ENCODE measurements around the gene ZKSCAN7.
"Not testable (repeated sequence)": the region's sequence is repeated elsewhere in the genome, so short reads cannot be mapped to it uniquely, and the experiment has no call there.

ZKSCAN7 gene

DNA sequence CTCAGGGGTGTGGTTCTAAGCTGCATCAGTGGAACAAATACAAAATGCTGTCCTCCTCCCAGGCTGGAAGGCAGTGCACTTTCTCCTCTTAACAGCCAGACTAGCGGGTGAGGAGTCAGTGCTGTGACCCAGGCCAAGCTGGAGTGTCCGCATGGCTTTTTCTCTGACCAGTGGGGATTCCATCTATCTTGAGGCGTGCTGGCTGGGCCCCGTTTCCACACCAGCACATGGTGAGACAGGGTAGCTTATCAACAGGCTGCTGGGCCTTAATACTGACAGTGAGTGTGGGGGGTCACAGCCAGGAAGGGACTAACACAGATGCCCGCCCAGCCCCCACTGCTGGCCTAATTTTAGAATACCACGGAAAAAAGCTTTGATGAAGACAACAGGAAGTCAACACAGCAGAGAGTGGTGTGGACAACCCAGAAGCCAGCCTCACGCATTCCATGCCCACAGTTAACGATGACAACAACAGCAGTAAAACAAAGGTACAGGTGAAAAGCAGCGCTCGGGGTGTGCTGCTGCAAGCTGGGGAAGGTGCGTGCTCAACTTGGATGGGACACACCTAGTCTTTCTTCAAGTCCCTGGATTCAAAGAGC lies 22.5 kb downstream of the ZKSCAN7 start:
- DNase-seq (ENCODE audit: low spot score): not testable (repeated sequence)

DNA sequence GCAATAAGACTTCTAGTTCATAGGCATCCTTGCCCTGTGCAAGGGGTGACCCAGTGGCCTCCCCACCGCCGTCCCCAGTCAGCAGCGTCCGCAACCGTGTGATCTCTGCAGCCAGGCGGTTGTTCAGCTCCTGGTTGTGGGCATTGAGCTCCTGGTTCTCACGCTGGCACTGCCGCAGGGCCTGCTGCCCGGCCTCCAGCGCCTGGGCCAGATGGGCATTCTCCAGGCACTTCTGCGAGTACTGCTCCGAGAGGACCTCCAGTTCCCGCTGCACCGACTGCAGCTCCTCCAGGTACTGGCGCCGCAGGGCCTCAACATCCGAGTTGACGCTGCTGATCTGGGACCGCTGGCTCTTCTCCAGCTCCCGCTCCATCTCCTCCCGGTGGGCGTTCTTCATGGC lies 23.3 kb downstream of the ZKSCAN7 start:
- not testable (repeated sequence) for DNase-seq (ENCODE audit: low spot score)

DNA sequence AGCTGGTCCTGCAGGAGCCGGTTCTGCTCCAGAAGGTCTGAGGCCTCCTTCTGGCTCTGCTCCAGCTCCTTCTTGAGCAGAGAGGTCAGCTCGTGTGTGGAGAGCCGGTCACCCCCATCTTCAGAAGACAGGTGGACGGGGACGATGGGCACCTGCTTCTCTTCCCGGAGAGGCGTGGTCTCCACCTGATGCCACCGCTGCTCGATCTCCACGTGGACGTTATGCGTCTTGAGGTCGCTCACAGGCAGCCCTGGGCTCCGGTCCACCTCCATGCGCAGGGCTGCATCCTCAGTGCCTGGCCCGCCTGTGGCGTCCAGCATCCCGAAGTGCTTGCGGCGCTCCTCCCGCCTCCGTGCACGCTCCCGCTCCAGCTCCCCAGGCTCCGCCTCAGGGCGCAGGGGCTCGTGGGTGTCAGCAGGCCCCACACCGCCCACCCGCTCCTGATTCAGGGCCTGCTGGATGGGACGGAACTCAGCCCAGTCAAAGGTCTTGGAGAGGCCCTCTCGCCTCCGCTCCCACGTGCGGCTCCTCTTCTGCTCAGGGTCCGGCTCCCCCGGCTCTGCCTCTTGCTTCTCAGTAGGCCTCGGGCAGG lies 24.0 kb downstream of the ZKSCAN7 start:
- not testable (repeated sequence) for DNase-seq (ENCODE audit: low spot score)

DNA sequence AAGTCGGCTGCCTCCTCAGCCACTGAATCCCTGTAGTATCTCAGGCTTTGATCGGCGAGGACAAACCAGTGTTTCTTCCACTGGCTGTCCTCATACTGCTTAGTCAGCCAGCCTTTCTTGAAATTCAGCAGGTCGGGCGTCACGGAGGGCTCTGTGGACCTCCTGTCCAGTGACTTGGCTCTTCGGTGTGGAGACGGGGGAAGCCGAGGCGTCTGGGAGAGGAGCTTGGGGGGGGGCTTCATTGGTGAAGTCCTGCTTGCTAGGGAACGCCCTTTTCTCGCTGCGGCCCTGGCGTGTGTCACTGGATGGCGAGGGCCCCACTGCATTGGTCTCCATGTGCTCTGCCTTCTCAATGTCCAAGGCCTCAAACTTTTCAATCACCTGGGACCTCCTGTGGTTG lies 24.8 kb downstream of the ZKSCAN7 start:
- not testable (repeated sequence) for DNase-seq (ENCODE audit: low spot score)

DNA sequence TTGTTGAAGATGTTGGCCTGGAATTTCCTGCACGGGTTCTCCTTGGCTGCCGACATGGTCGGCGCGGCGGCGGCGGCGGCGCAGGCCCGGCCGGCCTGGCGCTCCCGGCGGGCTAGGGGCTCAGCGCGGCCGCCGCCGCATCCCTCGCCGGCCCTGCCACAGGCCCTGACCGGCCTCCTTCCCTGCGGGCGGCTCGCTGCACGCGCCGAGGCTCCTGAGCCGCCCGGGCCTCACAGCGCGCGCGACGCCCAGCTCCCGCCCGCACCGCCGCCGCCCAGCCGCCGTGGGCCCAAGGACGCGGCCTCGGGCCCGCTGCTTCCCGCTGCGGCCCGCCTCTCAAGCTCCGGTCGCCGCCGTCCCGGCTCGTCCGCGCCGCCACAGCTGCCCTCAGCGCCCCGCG lies 26.0 kb downstream of the ZKSCAN7 start:
- DNase-seq (ENCODE audit: low spot score): not testable (repeated sequence)

DNA sequence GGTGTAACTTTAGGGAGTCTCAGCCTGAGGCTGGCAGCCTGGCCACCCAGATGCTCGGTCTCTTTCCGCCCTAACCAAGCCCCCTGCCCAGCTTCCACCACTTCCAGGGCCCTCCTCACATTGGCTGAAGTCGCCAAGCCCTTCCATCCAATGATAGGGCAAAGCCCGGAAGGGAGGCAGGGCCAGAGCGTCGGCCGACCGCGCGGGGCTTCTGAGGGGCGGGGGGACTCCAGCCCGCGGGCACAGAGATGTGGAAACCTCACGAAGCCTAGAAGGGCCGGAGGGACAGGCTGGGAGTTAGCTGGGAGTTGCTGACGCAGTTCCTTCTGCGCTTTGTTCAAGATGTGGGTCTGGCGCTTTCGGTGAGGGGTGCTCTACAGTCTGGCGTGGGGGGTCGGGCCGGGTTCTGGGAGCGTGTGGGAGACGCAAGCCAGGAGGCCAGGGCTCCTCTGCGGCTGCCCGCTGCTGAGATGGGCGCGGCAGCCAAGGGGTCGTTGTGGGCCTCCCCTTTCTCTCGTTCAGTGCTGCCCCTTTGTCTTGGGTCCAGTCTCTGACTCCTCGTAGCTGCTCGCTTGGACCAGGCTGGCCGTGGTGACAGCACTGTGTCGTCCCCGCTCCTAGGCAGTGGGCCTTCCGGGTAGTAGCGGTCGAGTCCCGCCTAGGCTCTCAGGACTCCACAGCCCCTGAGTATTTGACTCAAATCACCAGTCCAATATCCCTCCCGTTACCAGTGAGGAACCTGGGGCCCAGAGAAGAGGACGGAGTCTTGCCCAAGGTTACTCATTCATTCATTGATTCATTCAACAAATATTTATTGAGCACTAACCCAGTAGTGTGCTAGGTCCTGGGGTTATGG lies 29.9 kb downstream of the ZKSCAN7 start, which contains the start of gene ZNF660:
Gene ZNF660 (plus strand): TSS at position 319 of the 856 bp plus-strand sequence. CDS start 9,230 bp downstream, outside the sequence.
- DNase-seq (ENCODE audit: low spot score): peak; percentile 64

DNA sequence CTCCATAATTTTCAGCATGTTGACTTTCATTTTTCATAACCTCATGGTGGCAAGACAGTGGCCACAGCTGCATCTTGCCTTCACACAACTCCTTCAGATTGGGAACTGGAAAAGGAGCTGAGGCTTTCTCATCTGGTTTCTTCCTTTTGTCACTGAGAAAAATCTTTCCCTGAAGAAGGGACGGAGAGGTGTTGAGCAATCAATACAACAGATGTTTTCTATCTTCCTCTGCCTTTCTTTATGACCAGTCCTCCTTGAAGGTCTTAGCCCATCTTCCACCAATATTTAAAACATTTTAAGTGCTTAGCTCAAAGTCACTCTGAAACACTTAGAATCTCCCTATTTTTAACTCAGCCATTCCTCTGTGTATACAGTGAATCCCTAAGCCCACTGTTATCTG lies 41.6 kb downstream of the ZKSCAN7 start:
- no peak for DNase-seq (ENCODE audit: low spot score)

DNA sequence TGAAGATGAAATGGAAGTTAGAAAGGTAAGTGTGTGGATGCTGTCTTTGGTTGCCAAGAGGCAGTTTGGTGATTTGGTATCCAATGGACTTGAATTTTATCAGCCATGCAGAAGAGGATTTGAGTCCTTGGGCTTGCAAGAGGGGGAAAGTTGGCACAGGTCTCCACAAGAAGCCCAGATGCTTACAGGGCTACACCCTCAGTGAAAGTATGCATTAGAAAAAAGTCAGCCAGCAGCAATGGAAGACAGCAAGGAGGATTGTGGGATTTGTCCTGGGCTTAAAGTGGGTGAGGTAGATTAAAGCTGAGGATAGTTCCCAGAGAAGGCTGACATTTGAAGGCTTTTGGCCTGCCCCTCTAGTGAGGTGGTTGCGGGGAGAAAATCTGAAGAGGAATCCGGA lies 46.8 kb downstream of the ZKSCAN7 start:
- DNase-seq (ENCODE audit: low spot score): no peak

DNA sequence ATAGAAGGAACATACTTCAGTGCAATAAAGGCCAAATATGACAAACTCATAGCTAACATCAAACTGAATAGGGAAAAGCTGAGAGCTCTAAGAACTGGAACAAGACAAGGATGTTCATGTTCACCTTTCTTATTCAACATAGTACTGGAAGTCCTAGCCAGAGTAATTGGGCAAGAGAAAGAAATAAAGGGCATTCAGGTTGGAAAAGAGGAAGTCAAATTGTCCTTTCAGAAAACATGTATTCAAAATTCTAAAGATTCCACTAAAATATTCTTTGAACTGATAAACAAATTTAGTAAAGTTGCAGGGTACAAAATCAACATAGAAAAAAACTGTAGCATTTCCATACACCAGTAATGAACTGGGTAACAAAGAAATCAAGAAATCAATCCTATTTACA lies 57.7 kb downstream of the ZKSCAN7 start:
- no peak for DNase-seq (ENCODE audit: low spot score)

Measured in germinal center (tissue), 1 donor.